Lower leg skin (tissue), 4 donors: Measurements from ENCODE around the gene CPAMD8. TPM values are rescaled to one million over a fixed set of nuclear protein-coding genes. Genes with fewer than 3 reads are reported as not detected.

Experiments
- DNase-seq, 2 donors: peaks; one replicate each; pipeline ENCODE4 v3.0.0-alpha.2; 2019; ENCODE audit warnings: low spot score in 2 of 2
- H3K4me3 ChIP-seq: fragments of 200-600 bp; sonication (generic); 2 replicates; pipeline ENCODE4 v1.5.1; 2017; ENCODE audit warnings: mild to moderate bottlenecking, low read depth; ENCODE audit not compliant: poor library complexity, severe bottlenecking
- CTCF ChIP-seq, 3 donors: fragments of 450-650 bp; IDR thresholded peaks; one replicate each; pipeline ENCODE4 v1.5.1; 2016; ENCODE audit warnings: antibody characterized with exemption in 3 of 3, mild to moderate bottlenecking in 3 of 3, moderate library complexity in 2 of 3
- POLR2A ChIP-seq, 2 donors: fragments of 450-650 bp; IDR thresholded peaks; one replicate each; pipeline ENCODE4 v1.6.1; 2016 to 2017; ENCODE audit warnings: antibody characterized with exemption in 2 of 2, mild to moderate bottlenecking in 1 of 2, moderate library complexity in 1 of 2
- WGBS, 2 donors: methylation state at CpG; one replicate each; pipeline ENCODE4 v1.1.5; 2018; 5-methylcytosine and 5-hydroxymethylcytosine counted together
- intact Hi-C: fragments of 100-400 bp; cut with DNase I; formaldehyde crosslinking; loops from one replicate; pipeline ENCODE4 v1.15.0; 2023; ENCODE audit warnings: low total_unique reads
- total RNA-seq, 4 donors: library from RNA; depleted of rRNA; stranded (reverse); fragments of >200 nt; gene quantifications; one replicate each; pipeline ENCODE4 v1.1.0, GENCODE V29; 2016

CPAMD8 gene
- total RNA-seq, 4 donors from 2014 or later = 8.1 to 14.0 (median 13.0) TPM

- DNase-seq = no peak
- WGBS, 2 donors = 75 to 79% methylated on average over 3 of the region's 3 CpGs
- intact Hi-C loops = no loop called here
- no peak for TF ChIP-seq POLR2A (IDR thresholded peaks at IDR 0.05)
- TF ChIP-seq CTCF (IDR thresholded peaks at IDR 0.05) = no peak
- no peak overlapping the region for H3K4me3 ChIP-seq
Observed at GRCh38 chr19:16915734-16916133, 110.9 kb downstream of the CPAMD8 start.

GRCh38 chr19:16915135-16915534, 111.5 kb downstream of the CPAMD8 start:
- 64 to 72% methylated on average over 3 of the region's 3 CpGs for WGBS, 2 donors
- no peak for DNase-seq
- no peak overlapping the region for H3K4me3 ChIP-seq
- TF ChIP-seq POLR2A (IDR thresholded peaks at IDR 0.05) (no peak), CTCF (IDR thresholded peaks at IDR 0.05) (no peak)
- intact Hi-C loops = no loop called here

GRCh38 chr19:16914421-16914820, 112.2 kb downstream of the CPAMD8 start:
- no peak overlapping the region for H3K4me3 ChIP-seq
- DNase-seq = no peak
- intact Hi-C loops = no loop called here
- TF ChIP-seq POLR2A (IDR thresholded peaks at IDR 0.05) = no peak
- TF ChIP-seq CTCF (IDR thresholded peaks at IDR 0.05) = no peak
- WGBS, 2 donors = 91 to 96% methylated on average over 11 of the region's 11 CpGs

GRCh38 chr19:16912780-16913179, 113.8 kb downstream of the CPAMD8 start:
- TF ChIP-seq POLR2A (IDR thresholded peaks at IDR 0.05) (no peak), CTCF (IDR thresholded peaks at IDR 0.05) (no peak)
- 78 to 88% methylated on average over 4 of the region's 4 CpGs for WGBS, 2 donors
- intact Hi-C loops = no loop called here

GRCh38 chr19:16911046-16911445, 115.6 kb downstream of the CPAMD8 start:
- no peak overlapping the region for H3K4me3 ChIP-seq
- 87 to 90% methylated on average over 7 of the region's 7 CpGs for WGBS, 2 donors
- no peak for TF ChIP-seq POLR2A (IDR thresholded peaks at IDR 0.05)
- no peak for TF ChIP-seq CTCF (IDR thresholded peaks at IDR 0.05)
- intact Hi-C loops = no loop called here
- no peak for DNase-seq

More at GRCh38 chr19:16912780-16913179, 113.8 kb downstream of the CPAMD8 start:
- H3K4me3 ChIP-seq = no peak overlapping the region
- DNase-seq = no peak

- H3K4me3 ChIP-seq = no peak overlapping the region
- intact Hi-C loops = no loop called here
- 91 to 98% methylated on average over 12 of the region's 12 CpGs for WGBS, 2 donors
- DNase-seq = no peak
- TF ChIP-seq POLR2A (IDR thresholded peaks at IDR 0.05) (no peak), CTCF (IDR thresholded peaks at IDR 0.05) (no peak)
Observed at GRCh38 chr19:16908759-16909158, 117.9 kb downstream of the CPAMD8 start.
